ENCODE results near the gene CACNG4.

DNA sequence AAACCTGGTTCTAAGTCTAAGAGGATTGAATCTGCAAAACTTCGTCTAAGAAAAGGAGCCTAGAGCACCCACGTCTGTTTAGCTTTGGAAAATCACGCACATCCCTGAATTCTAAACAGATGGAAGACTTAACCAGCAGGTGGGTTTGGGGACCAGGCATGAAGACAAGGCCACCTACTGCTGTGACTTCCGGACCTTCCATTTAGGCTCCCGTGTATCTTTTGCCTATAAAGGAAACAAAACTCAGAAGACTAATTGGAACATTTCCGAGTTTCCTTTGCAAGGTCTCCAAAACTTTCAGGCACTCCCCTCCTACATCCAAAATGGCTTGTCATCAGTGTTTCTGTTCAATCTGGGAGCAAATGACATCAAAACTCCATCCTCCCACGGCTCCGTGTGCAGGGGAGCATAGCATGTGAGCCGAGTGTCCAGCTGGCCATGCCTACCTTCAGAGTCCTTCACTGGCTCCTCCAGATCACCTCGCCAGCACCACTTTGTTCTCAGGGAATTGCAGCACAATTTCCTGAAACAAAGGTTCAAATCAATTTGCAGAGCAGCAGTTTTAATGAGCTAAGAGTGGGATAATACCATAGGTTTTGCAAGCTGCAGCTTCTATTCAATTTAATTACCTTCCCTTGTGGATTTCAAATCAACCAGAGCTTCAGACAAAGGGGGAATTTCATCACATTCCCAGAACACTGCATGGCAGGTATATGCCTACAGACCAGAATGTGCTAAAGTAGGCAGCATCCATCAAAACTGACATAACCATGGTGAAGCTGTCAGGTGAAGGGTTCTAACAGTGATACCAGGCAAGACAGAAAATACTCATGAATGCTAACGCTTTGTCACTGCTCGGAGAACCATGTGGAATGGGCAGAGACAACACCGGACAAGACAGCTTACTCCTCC, 103.3 kb downstream of the CACNG4 start:
- TF ChIP-seq, protein P1, sequence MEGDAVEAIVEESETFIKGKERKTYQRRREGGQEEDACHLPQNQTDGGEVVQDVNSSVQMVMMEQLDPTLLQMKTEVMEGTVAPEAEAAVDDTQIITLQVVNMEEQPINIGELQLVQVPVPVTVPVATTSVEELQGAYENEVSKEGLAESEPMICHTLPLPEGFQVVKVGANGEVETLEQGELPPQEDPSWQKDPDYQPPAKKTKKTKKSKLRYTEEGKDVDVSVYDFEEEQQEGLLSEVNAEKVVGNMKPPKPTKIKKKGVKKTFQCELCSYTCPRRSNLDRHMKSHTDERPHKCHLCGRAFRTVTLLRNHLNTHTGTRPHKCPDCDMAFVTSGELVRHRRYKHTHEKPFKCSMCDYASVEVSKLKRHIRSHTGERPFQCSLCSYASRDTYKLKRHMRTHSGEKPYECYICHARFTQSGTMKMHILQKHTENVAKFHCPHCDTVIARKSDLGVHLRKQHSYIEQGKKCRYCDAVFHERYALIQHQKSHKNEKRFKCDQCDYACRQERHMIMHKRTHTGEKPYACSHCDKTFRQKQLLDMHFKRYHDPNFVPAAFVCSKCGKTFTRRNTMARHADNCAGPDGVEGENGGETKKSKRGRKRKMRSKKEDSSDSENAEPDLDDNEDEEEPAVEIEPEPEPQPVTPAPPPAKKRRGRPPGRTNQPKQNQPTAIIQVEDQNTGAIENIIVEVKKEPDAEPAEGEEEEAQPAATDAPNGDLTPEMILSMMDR (IDR thresholded peaks at IDR 0.05), result no peak
- TF ChIP-seq POLR2A (IDR thresholded peaks at IDR 0.05), result no peak
